GM12878 (cell line): ENCODE data around the gene UNC80. TPM values are rescaled to one million over a fixed set of nuclear protein-coding genes. Genes with fewer than 3 reads are reported as not detected.

Experiments
- ATAC-seq: fragments of 200-7000 bp; cut with Tn5 transposase; 3 replicates; pipeline ENCODE4 v1.9.1; 2020; ENCODE audit warnings: mild to moderate bottlenecking, moderate library complexity
- BruUV-seq: library from RNA; stranded (reverse); fragments of 400-500 nt; replicated peaks from 2 replicates; lab custom pipeline; 2021; lab: Mats Ljungman, UMichigan
- CTCF ChIA-PET: fragments of 300-600 bp; sonication (Branson Sonifier 250); formaldehyde crosslinking; extraction: SDS; loops from one replicate; lab custom pipeline; 2021; ENCODE audit warnings: inconsistent platforms; lab: Yijun Ruan, JAX
- POLR2A ChIA-PET: fragments of 350-600 bp; formaldehyde crosslinking; extraction: SDS; loops from one replicate; lab custom pipeline; 2021; ENCODE audit warnings: inconsistent platforms; lab: Charles Lee
- RAD21 ChIA-PET: fragments of 300-600 bp; sonication (Branson Sonifier 250); formaldehyde crosslinking; loops from one replicate; lab custom pipeline; 2023; ENCODE audit warnings: antibody characterized with exemption; ENCODE audit not compliant: unreplicated experiment; lab: Charles Lee
- SMC1A ChIA-PET: fragments of 300-600 bp; sonication (Branson Sonifier 250); formaldehyde crosslinking; loops from one replicate; lab custom pipeline; 2023; ENCODE audit not compliant: unreplicated experiment, uncharacterized antibody; lab: Charles Lee
- DNase-seq: peaks from one replicate; pipeline ENCODE4 v3.0.0-alpha.2; 2011; ENCODE audit warnings: low read depth, low spot score
- FAIRE-seq: peaks from 3 replicates; lab custom pipeline; 2011; peaks lifted over from hg19 to GRCh38; lab: Jason Lieb, UNC
- H2AFZ ChIP-seq: 2 replicates; pipeline ENCODE4 v1.6.0; 2011; ENCODE audit warnings: low read depth, low read length, control low read depth; ENCODE audit not compliant: control insufficient read depth
- H3K27ac ChIP-seq: 2 replicates; pipeline ENCODE4 v1.5.1; 2011; ENCODE audit warnings: control low read depth; ENCODE audit not compliant: control insufficient read depth, insufficient read depth
- H3K27me3 ChIP-seq, 2 experiments: replicated peaks in 1 of 2; 2 replicates each; pipeline versions ENCODE4 v1.6.0 to v1.6.1; 2011; ENCODE audit warnings: low read length in 1 of 2; ENCODE audit not compliant: control insufficient read depth in 2 of 2, insufficient read depth in 2 of 2
- H3K36me3 ChIP-seq, 2 experiments: 2 replicates each; pipeline ENCODE4 v1.5.1; 2011; ENCODE audit warnings: low read length in 1 of 2; ENCODE audit not compliant: control insufficient read depth in 2 of 2, insufficient read depth in 2 of 2
- H3K4me1 ChIP-seq: 2 replicates; pipeline ENCODE4 v1.6.1; 2011; ENCODE audit warnings: mild to moderate bottlenecking, low read length, moderate library complexity, mixed read lengths; ENCODE audit not compliant: control insufficient read depth, insufficient read depth
- H3K4me2 ChIP-seq: 2 replicates; pipeline ENCODE4 v1.6.0; 2011; ENCODE audit warnings: control low read depth; ENCODE audit not compliant: control insufficient read depth, insufficient read depth
- H3K4me3 ChIP-seq: fragments of 200-600 bp; sonication (generic); 2 replicates; pipeline ENCODE4 v1.5.1; 2016
- H3K79me2 ChIP-seq: 2 replicates; pipeline ENCODE4 v1.6.0; 2011; ENCODE audit warnings: low read length; ENCODE audit not compliant: control insufficient read depth, insufficient read depth
- H3K9ac ChIP-seq: 2 replicates; pipeline ENCODE4 v1.8.0; 2011; ENCODE audit warnings: low read length, control low read depth, mixed read lengths; ENCODE audit not compliant: control insufficient read depth, insufficient read depth
- H3K9me3 ChIP-seq: replicated peaks from 3 replicates; pipeline ENCODE4 v1.5.1; 2011; ENCODE audit warnings: mild to moderate bottlenecking, low read length; ENCODE audit not compliant: control insufficient read depth, insufficient read depth
- H4K20me1 ChIP-seq: 2 replicates; pipeline ENCODE4 v1.6.0; 2011; ENCODE audit not compliant: control insufficient read depth, insufficient read depth
- POLR2AphosphoS5 ChIP-seq: IDR thresholded peaks from 2 replicates; pipeline ENCODE4 v1.6.1; 2011; ENCODE audit warnings: mild to moderate bottlenecking, low read length, inconsistent platforms
- SUPT20H ChIP-seq: IDR thresholded peaks from 2 replicates; pipeline ENCODE4 v1.6.1; 2011; ENCODE audit warnings: low read depth, mild to moderate bottlenecking, low read length, moderate library complexity, borderline replicate concordance; ENCODE audit not compliant: control insufficient read depth
- ZBTB40 ChIP-seq: fragments of 450-650 bp; IDR thresholded peaks from 2 replicates; pipeline ENCODE4 v1.6.1; 2016; ENCODE audit warnings: mild to moderate bottlenecking, moderate library complexity, borderline replicate concordance
- in situ Hi-C: fragments of 300-500 bp; cut with MboI; formaldehyde crosslinking; loops from 9 replicates; pipeline ENCODE4 v1.14.3; 2018; ENCODE audit warnings: mixed read lengths
- intact Hi-C: fragments of 100-400 bp; cut with micrococcal nuclease; formaldehyde crosslinking; loops from one replicate; pipeline ENCODE4 v1.14.2; 2022; ENCODE audit not compliant: unreplicated experiment
- polyA plus RNA-seq, 11 experiments: library from polyadenylated mRNA; depleted of rRNA in 4 of 11; unstranded in 6 of 11; stranded (reverse) in 5 of 11; fragments of >200 nt; fragmentation: Nextera tagmentation in 4 of 11; fragmentation: Illumina TruSeq in 1 of 11; extraction: Ambion mirVana in 4 of 11; extraction: Trizol in 1 of 11; gene quantifications; 1 replicate in 1 of 11; 2 replicates in 10 of 11; pipeline versions ENCODE4 v1.2.1 to v1.2.3, GENCODE V29; 2011 to 2016; ENCODE audit warnings: inconsistent platforms in 2 of 11, missing spikeins in 2 of 11, low read depth in 1 of 11
- total RNA-seq, 4 experiments: library from RNA; depleted of rRNA in 3 of 4; stranded (reverse); fragments of >200 nt in 3 of 4; fragmentation: Illumina TruSeq in 1 of 4; extraction: Trizol in 1 of 4; gene quantifications; 2 replicates each; pipeline versions ENCODE4 v1.2.1 to v1.2.3, GENCODE V29; 2013 to 2021

UNC80 gene
- total and polyA plus RNA-seq, 10 of the 15 experiments (the other 5 are each of a cell fraction or from before 2014, with no cell fraction given), result not detected

GRCh38 chr2:209943776-209944175, 172.1 kb downstream of the UNC80 start:
- in situ Hi-C loops, result no loop called here
- no peak overlapping the region for H2AFZ ChIP-seq
- no peaks in the 10 kb centered on the region for H4K20me1 ChIP-seq
- intact Hi-C loops, result no loop called here
- POLR2A ChIA-PET, result no interaction called here
- H3K4me1 ChIP-seq, result no peaks in the 10 kb centered on the region
- no peak overlapping the region for H3K9ac ChIP-seq
- H3K79me2 ChIP-seq, result no peaks in the 10 kb centered on the region
- ATAC-seq, result no peak
- no peak for DNase-seq
- no peak overlapping the region for H3K27ac ChIP-seq
- SMC1A ChIA-PET, result interaction anchor here (0.6 to 1.9 kb wide), 4 partner anchors 10 to 19 kb away, joined by 3 to 5 read pairs (median 4); no protein-coding TSS in a partner anchor
- RAD21 ChIA-PET, result no interaction called here
- no peak for FAIRE-seq
- H3K4me2 ChIP-seq, result no peak overlapping the region
- no peaks in the 10 kb centered on the region for H3K36me3 ChIP-seq
- CTCF ChIA-PET, result interaction anchor here (0.7 to 2.1 kb wide), 4 partner anchors 9 to 255 kb away, joined by 3 to 7 read pairs (median 3); no protein-coding TSS in a partner anchor
- H3K27me3 ChIP-seq, result no peaks in the 10 kb centered on the region
- no TSS peak for BruUV-seq
- no peaks in the 10 kb centered on the region for H3K9me3 ChIP-seq
- TF ChIP-seq ZBTB40 (no peak), POLR2AphosphoS5 (no peak), SUPT20H (no peak)
- no peak overlapping the region for H3K4me3 ChIP-seq
